ENCODE results near the gene PLOD3.

DNA sequence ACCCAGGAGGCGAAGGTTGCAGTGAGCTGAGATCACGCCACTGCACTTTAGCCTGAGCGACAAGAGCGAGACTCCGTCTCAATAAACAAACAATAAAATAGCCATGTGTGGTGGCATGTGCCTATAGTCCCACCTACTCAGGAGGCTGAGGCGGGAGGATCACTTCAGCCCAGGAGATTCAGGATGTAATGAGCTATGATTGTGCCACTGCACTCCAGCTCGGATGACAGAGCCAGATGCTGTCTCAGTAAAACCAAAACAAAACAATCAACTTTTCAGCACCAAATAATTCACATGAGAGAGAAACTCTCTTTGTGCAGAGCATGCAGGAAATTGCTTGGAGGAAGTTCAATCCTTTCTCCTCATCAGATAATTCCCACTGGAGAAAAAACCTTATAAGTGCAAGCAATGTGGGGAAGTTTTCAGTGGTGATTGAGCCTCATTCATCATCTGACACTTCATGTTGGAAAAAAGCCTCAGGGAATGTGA is 40.9 kb upstream of the PLOD3 start:
- TF ChIP-seq EZH2 (IDR thresholded peaks at IDR 0.05) (no peak), POLR2AphosphoS5 (IDR thresholded peaks at IDR 0.05; ENCODE audit: borderline replicate concordance, low read depth, low read length) (no peak), FOXP2 (optimal IDR thresholded peaks at IDR 0.05; ENCODE audit: control extremely low read depth, extremely low read length, insufficient read depth) (no peak)
